HepG2 (cell line): ENCODE data around the gene FOLR1. TPM values are rescaled to one million over a fixed set of nuclear protein-coding genes. Genes with fewer than 3 reads are reported as not detected.

Experiments
- AGO1 ChIP-seq: fragments of 200-400 bp; formaldehyde crosslinking; IDR thresholded peaks from 2 replicates; pipeline ENCODE4 v1.6.1; 2017; ENCODE audit warnings: mild to moderate bottlenecking, low read depth, low read length, moderate library complexity; ENCODE audit not compliant: poor library complexity, severe bottlenecking
- RAD21 ChIP-seq: fragments of 450-650 bp; formaldehyde crosslinking; IDR thresholded peaks from 2 replicates; pipeline ENCODE4 v1.5.0; 2020; ENCODE audit warnings: mild to moderate bottlenecking
- ZFP90 ChIP-seq: sonication (generic); formaldehyde crosslinking; IDR thresholded peaks from 2 replicates; pipeline ENCODE4 v1.8.0; 2022; ENCODE audit warnings: missing genetic modification reagents, mild to moderate bottlenecking, inconsistent platforms, borderline replicate concordance
- ZNF563 ChIP-seq: sonication (generic); formaldehyde crosslinking; IDR thresholded peaks from 2 replicates; pipeline ENCODE4 v1.8.0; 2022; ENCODE audit warnings: mild to moderate bottlenecking, moderate library complexity, missing genetic modification reagents
- polyA plus RNA-seq, 8 experiments: library from polyadenylated mRNA; depleted of rRNA in 3 of 8; stranded (reverse) in 7 of 8; unstranded in 1 of 8; fragments of >200 nt; fragmentation: Illumina TruSeq in 4 of 8; extraction: Trizol in 4 of 8; gene quantifications; 2 replicates each; pipeline versions ENCODE4 v1.2.1 to v1.2.3, GENCODE V29; 2011 to 2016; ENCODE audit warnings: low read depth in 4 of 8, missing spikeins in 1 of 8, mixed read lengths in 1 of 8; ENCODE audit not compliant: insufficient read depth in 1 of 8
- total RNA-seq, 5 experiments: library from RNA; depleted of rRNA; stranded (reverse); fragments of >200 nt; fragmentation: Illumina TruSeq; extraction: Trizol; gene quantifications; 2 replicates each; pipeline ENCODE4 v1.2.3, GENCODE V29; 2016; ENCODE audit warnings: low read depth in 1 of 5
- TF ChIP-seq, protein P1 (sequence below): sonication (generic); formaldehyde crosslinking; IDR thresholded peaks from 2 replicates; pipeline ENCODE4 v1.5.0; 2020; ENCODE audit warnings: mild to moderate bottlenecking, missing genetic modification reagents, borderline replicate concordance
- TF ChIP-seq, protein P2 (sequence below): IDR thresholded peaks from 2 replicates; pipeline ENCODE4 v1.6.1; 2016; ENCODE audit warnings: low read depth, missing genetic modification reagents, missing compliant biosample characterization
- TF ChIP-seq, protein P3 (sequence below): sonication (generic); formaldehyde crosslinking; IDR thresholded peaks from 2 replicates; pipeline ENCODE4 v1.5.1; 2020; ENCODE audit warnings: mild to moderate bottlenecking, missing genetic modification reagents, moderate library complexity
- TF ChIP-seq, protein P4 (sequence below): sonication (generic); formaldehyde crosslinking; IDR thresholded peaks from 2 replicates; pipeline ENCODE4 v1.4.0; 2020; ENCODE audit warnings: missing genetic modification reagents

FOLR1 gene
- total and polyA plus RNA-seq, 2 of the 13 experiments (the other 11 are each of a cell fraction or from before 2014, with no cell fraction given): 0.20 TPM; not detected in 1

DNA sequence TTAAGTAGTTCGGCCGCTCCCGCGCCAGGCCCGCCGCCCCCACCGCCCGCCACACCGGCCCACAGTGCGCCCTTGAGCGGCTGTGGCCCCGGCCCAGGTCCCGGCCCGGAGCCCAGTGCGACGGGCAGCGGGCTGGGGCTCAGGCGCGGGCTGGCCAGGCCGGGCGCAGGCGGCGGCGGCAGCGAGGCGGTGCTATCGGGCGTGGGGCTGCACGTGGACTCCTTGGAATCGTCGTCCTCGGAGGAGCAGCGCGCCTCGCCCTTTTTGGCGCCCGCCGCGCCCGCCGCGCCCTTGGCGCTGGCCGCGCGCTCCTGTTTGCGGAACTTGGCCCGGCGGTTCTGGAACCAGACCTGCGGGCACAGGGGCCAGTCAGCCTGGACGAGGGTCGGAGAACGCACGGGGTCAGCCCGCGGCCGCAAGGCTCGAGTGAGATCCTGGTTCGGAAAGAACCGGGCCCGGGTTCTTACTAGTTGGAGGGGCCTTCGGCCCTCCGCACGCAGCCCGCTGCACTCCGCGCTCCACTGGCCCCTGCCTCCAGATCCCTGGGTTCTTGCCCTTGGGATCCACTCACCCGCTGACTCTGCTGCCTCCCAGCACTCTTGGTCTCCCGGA lies 48.0 kb downstream of the FOLR1 start (continued):
- TF ChIP-seq, protein P1, sequence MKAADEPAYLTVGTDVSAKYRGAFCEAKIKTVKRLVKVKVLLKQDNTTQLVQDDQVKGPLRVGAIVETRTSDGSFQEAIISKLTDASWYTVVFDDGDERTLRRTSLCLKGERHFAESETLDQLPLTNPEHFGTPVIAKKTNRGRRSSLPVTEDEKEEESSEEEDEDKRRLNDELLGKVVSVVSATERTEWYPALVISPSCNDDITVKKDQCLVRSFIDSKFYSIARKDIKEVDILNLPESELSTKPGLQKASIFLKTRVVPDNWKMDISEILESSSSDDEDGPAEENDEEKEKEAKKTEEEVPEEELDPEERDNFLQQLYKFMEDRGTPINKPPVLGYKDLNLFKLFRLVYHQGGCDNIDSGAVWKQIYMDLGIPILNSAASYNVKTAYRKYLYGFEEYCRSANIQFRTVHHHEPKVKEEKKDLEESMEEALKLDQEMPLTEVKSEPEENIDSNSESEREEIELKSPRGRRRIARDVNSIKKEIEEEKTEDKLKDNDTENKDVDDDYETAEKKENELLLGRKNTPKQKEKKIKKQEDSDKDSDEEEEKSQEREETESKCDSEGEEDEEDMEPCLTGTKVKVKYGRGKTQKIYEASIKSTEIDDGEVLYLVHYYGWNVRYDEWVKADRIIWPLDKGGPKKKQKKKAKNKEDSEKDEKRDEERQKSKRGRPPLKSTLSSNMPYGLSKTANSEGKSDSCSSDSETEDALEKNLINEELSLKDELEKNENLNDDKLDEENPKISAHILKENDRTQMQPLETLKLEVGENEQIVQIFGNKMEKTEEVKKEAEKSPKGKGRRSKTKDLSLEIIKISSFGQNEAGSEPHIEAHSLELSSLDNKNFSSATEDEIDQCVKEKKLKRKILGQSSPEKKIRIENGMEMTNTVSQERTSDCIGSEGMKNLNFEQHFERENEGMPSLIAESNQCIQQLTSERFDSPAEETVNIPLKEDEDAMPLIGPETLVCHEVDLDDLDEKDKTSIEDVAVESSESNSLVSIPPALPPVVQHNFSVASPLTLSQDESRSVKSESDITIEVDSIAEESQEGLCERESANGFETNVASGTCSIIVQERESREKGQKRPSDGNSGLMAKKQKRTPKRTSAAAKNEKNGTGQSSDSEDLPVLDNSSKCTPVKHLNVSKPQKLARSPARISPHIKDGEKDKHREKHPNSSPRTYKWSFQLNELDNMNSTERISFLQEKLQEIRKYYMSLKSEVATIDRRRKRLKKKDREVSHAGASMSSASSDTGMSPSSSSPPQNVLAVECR (CRISPR knock-in tag): peak; percentile 19; the same call in 1 of the 2 replicates
- TF ChIP-seq ZNF563 (CRISPR knock-in tag) (peak; percentile 53; the same call in 1 of the 2 replicates), RAD21 (0 out of 2 replicates have a peak, but pooled peaks have one; percentile 5), ZFP90 (no peak), AGO1 (peak; percentile 41)
- TF ChIP-seq, protein P2, sequence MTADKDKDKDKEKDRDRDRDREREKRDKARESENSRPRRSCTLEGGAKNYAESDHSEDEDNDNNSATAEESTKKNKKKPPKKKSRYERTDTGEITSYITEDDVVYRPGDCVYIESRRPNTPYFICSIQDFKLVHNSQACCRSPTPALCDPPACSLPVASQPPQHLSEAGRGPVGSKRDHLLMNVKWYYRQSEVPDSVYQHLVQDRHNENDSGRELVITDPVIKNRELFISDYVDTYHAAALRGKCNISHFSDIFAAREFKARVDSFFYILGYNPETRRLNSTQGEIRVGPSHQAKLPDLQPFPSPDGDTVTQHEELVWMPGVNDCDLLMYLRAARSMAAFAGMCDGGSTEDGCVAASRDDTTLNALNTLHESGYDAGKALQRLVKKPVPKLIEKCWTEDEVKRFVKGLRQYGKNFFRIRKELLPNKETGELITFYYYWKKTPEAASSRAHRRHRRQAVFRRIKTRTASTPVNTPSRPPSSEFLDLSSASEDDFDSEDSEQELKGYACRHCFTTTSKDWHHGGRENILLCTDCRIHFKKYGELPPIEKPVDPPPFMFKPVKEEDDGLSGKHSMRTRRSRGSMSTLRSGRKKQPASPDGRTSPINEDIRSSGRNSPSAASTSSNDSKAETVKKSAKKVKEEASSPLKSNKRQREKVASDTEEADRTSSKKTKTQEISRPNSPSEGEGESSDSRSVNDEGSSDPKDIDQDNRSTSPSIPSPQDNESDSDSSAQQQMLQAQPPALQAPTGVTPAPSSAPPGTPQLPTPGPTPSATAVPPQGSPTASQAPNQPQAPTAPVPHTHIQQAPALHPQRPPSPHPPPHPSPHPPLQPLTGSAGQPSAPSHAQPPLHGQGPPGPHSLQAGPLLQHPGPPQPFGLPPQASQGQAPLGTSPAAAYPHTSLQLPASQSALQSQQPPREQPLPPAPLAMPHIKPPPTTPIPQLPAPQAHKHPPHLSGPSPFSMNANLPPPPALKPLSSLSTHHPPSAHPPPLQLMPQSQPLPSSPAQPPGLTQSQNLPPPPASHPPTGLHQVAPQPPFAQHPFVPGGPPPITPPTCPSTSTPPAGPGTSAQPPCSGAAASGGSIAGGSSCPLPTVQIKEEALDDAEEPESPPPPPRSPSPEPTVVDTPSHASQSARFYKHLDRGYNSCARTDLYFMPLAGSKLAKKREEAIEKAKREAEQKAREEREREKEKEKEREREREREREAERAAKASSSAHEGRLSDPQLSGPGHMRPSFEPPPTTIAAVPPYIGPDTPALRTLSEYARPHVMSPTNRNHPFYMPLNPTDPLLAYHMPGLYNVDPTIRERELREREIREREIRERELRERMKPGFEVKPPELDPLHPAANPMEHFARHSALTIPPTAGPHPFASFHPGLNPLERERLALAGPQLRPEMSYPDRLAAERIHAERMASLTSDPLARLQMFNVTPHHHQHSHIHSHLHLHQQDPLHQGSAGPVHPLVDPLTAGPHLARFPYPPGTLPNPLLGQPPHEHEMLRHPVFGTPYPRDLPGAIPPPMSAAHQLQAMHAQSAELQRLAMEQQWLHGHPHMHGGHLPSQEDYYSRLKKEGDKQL (CRISPR knock-in tag): no peak
- TF ChIP-seq, protein P3, sequence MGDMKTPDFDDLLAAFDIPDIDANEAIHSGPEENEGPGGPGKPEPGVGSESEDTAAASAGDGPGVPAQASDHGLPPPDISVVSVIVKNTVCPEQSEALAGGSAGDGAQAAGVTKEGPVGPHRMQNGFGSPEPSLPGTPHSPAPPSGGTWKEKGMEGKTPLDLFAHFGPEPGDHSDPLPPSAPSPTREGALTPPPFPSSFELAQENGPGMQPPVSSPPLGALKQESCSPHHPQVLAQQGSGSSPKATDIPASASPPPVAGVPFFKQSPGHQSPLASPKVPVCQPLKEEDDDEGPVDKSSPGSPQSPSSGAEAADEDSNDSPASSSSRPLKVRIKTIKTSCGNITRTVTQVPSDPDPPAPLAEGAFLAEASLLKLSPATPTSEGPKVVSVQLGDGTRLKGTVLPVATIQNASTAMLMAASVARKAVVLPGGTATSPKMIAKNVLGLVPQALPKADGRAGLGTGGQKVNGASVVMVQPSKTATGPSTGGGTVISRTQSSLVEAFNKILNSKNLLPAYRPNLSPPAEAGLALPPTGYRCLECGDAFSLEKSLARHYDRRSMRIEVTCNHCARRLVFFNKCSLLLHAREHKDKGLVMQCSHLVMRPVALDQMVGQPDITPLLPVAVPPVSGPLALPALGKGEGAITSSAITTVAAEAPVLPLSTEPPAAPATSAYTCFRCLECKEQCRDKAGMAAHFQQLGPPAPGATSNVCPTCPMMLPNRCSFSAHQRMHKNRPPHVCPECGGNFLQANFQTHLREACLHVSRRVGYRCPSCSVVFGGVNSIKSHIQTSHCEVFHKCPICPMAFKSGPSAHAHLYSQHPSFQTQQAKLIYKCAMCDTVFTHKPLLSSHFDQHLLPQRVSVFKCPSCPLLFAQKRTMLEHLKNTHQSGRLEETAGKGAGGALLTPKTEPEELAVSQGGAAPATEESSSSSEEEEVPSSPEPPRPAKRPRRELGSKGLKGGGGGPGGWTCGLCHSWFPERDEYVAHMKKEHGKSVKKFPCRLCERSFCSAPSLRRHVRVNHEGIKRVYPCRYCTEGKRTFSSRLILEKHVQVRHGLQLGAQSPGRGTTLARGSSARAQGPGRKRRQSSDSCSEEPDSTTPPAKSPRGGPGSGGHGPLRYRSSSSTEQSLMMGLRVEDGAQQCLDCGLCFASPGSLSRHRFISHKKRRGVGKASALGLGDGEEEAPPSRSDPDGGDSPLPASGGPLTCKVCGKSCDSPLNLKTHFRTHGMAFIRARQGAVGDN: peak; percentile 79
- TF ChIP-seq, protein P4, sequence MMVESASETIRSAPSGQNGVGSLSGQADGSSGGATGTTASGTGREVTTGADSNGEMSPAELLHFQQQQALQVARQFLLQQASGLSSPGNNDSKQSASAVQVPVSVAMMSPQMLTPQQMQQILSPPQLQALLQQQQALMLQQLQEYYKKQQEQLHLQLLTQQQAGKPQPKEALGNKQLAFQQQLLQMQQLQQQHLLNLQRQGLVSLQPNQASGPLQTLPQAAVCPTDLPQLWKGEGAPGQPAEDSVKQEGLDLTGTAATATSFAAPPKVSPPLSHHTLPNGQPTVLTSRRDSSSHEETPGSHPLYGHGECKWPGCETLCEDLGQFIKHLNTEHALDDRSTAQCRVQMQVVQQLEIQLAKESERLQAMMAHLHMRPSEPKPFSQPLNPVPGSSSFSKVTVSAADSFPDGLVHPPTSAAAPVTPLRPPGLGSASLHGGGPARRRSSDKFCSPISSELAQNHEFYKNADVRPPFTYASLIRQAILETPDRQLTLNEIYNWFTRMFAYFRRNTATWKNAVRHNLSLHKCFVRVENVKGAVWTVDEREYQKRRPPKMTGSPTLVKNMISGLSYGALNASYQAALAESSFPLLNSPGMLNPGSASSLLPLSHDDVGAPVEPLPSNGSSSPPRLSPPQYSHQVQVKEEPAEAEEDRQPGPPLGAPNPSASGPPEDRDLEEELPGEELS: no peak
